Endothelial cell of umbilical vein (primary cell): Measurements from ENCODE around the gene CASK. TPM values are rescaled to one million over a fixed set of nuclear protein-coding genes. Genes with fewer than 3 reads are reported as not detected.

Experiments
- BruUV-seq: library from RNA; stranded (reverse); fragments of 400-500 nt; replicated peaks from 2 replicates; lab custom pipeline; 2021; lab: Mats Ljungman, UMichigan
- CTCF ChIA-PET: fragments of 300-600, 350-600 bp; sonication (Branson Sonifier 250); formaldehyde crosslinking; loops from one replicate; lab custom pipeline; 2021; ENCODE audit warnings: antibody characterized with exemption, inconsistent platforms; lab: Charles Lee
- POLR2A ChIA-PET: fragments of 300-600, 350-600 bp; sonication (Branson Sonifier 250); formaldehyde crosslinking; loops from one replicate; lab custom pipeline; 2021; ENCODE audit warnings: antibody characterized with exemption, inconsistent platforms; lab: Charles Lee
- DNase-seq: peaks from one replicate; pipeline ENCODE4 v3.0.0-alpha.2; 2011; ENCODE audit warnings: low read depth, low spot score
- FAIRE-seq: peaks from 2 replicates; lab custom pipeline; 2011; peaks lifted over from hg19 to GRCh38; lab: Jason Lieb, UNC
- H2AFZ ChIP-seq: 2 replicates; pipeline ENCODE4 v1.6.0; 2012; ENCODE audit warnings: low read depth, low read length, control low read depth, inconsistent platforms
- H3K27ac ChIP-seq: 2 replicates; pipeline ENCODE4 v1.5.1; 2011; ENCODE audit warnings: low read depth, mild to moderate bottlenecking, control low read depth, low read length, moderate library complexity; ENCODE audit not compliant: insufficient read depth
- H3K27me3 ChIP-seq, 2 experiments: 2 replicates each; pipeline versions ENCODE4 v1.6.0 to v1.6.1; 2011; ENCODE audit warnings: low read length in 2 of 2, mixed read lengths in 1 of 2; ENCODE audit not compliant: control insufficient read depth in 2 of 2, insufficient read depth in 2 of 2
- H3K36me3 ChIP-seq, 2 experiments: 2 replicates in 1 of 2; 3 replicates in 1 of 2; pipeline ENCODE4 v1.5.1; 2011; ENCODE audit warnings: low read length in 2 of 2, mild to moderate bottlenecking in 1 of 2, moderate library complexity in 1 of 2; ENCODE audit not compliant: control insufficient read depth in 2 of 2, insufficient read depth in 2 of 2; ENCODE audit errors: extremely low read depth in 1 of 2
- H3K4me1 ChIP-seq: 3 replicates; pipeline ENCODE4 v1.5.1; 2011; ENCODE audit warnings: mild to moderate bottlenecking, low read length; ENCODE audit not compliant: control insufficient read depth, insufficient read depth; ENCODE audit errors: extremely low read depth
- H3K4me2 ChIP-seq: 2 replicates; pipeline ENCODE4 v1.6.1; 2011; ENCODE audit warnings: low read length, control low read depth, mixed read lengths; ENCODE audit not compliant: insufficient read depth
- H3K4me3 ChIP-seq, 3 experiments: fragments of 200-600 bp in 1 of 3; sonication (generic), shearing (Covaris generic) in 1 of 3; replicated peaks in 1 of 3; 2 replicates each; pipeline ENCODE4 v1.5.1; 2011 to 2016; ENCODE audit warnings: control low read depth in 3 of 3, low read length in 3 of 3, mild to moderate bottlenecking in 2 of 3, inconsistent platforms in 1 of 3, low read depth in 1 of 3, moderate library complexity in 1 of 3; ENCODE audit not compliant: insufficient read depth in 1 of 3
- H3K79me2 ChIP-seq: 2 replicates; pipeline ENCODE4 v1.6.0; 2012; ENCODE audit warnings: low read length, inconsistent platforms; ENCODE audit not compliant: control insufficient read depth, insufficient read depth
- H3K9ac ChIP-seq: replicated peaks from 2 replicates; pipeline ENCODE3; 2011; ENCODE audit warnings: low read length, control low read depth; ENCODE audit not compliant: insufficient read depth; ENCODE audit errors: extremely low read depth
- H3K9me1 ChIP-seq: replicated peaks from 3 replicates; pipeline ENCODE4 v1.6.0; 2011; ENCODE audit warnings: mild to moderate bottlenecking, low read length; ENCODE audit not compliant: control insufficient read depth, insufficient read depth; ENCODE audit errors: extremely low read depth
- H3K9me3 ChIP-seq: replicated peaks from 2 replicates; pipeline ENCODE4 v1.5.1; 2012; ENCODE audit warnings: low read length, inconsistent platforms; ENCODE audit not compliant: control insufficient read depth, insufficient read depth
- H4K20me1 ChIP-seq: replicated peaks from 2 replicates; pipeline ENCODE3; 2011; ENCODE audit warnings: mild to moderate bottlenecking, low read length; ENCODE audit not compliant: control insufficient read depth, insufficient read depth; ENCODE audit errors: extremely low read depth
- CTCF ChIP-seq, 2 donors: IDR thresholded peaks; 1 replicate in 1 of 2; 2 replicates in 1 of 2; pipeline ENCODE4 v1.5.1; 2011; ENCODE audit warnings: low read length in 2 of 2, mild to moderate bottlenecking in 2 of 2, moderate library complexity in 2 of 2, control low read depth in 1 of 2, inconsistent platforms in 1 of 2, low read depth in 1 of 2; ENCODE audit not compliant: insufficient read depth in 1 of 2; ENCODE audit errors: extremely low read depth in 1 of 2
- EZH2 ChIP-seq: IDR thresholded peaks from 2 replicates; pipeline ENCODE4 v1.6.1; 2012; ENCODE audit warnings: borderline replicate concordance, low read depth, mild to moderate bottlenecking, moderate library complexity, low read length, inconsistent platforms; ENCODE audit not compliant: severe bottlenecking
- FOS ChIP-seq: IDR thresholded peaks from 2 replicates; pipeline ENCODE4 v1.6.1; 2011; ENCODE audit warnings: mild to moderate bottlenecking, low read length, moderate library complexity, borderline replicate concordance; ENCODE audit not compliant: insufficient read depth
- GATA2 ChIP-seq: IDR thresholded peaks from 2 replicates; pipeline ENCODE4 v1.7.0; 2011; ENCODE audit warnings: low read depth, mild to moderate bottlenecking, moderate library complexity, mixed read lengths, low read length; ENCODE audit not compliant: insufficient read length, insufficient read depth
- JUN ChIP-seq: IDR thresholded peaks from 2 replicates; pipeline ENCODE4 v1.6.1; 2011; ENCODE audit warnings: borderline replicate concordance, low read depth; ENCODE audit not compliant: insufficient read length, insufficient read depth
- MYC ChIP-seq: IDR thresholded peaks from one replicate; pipeline ENCODE4 v1.6.1; 2011; ENCODE audit warnings: mild to moderate bottlenecking, low read depth, low read length
- POLR2A ChIP-seq: IDR thresholded peaks from 2 replicates; pipeline ENCODE4 v1.6.1; 2012; ENCODE audit warnings: low read depth, mild to moderate bottlenecking, control low read depth, low read length
- POLR2AphosphoS5 ChIP-seq: IDR thresholded peaks from 2 replicates; pipeline ENCODE4 v1.6.1; 2012; ENCODE audit warnings: low read depth, mild to moderate bottlenecking, control low read depth, low read length, moderate library complexity; ENCODE audit not compliant: insufficient read depth
- dilution Hi-C: fragments of 300-500 bp; cut with MboI; formaldehyde crosslinking; loops from one replicate; pipeline ENCODE4 v1.15.0; 2019; ENCODE audit warnings: low sequenced_read_pairs; ENCODE audit not compliant: extremely low pct_ligation_motif_present
- intact Hi-C: fragments of 100-400 bp; cut with micrococcal nuclease; formaldehyde crosslinking; loops from one replicate; pipeline ENCODE4 v1.10.0; 2022
- polyA plus RNA-seq, 4 experiments: library from polyadenylated mRNA; depleted of rRNA in 3 of 4; stranded (reverse) in 3 of 4; unstranded in 1 of 4; fragments of >200 nt; gene quantifications; 2 replicates each; pipeline versions ENCODE4 v1.2.1 to v1.2.3, GENCODE V29; 2011 to 2012; ENCODE audit warnings: missing spikeins in 1 of 4
- total RNA-seq: library from RNA; stranded (reverse); gene quantifications from 2 replicates; pipeline ENCODE4 v1.2.3, GENCODE V29; 2021
- TF ChIP-seq, protein P1 (sequence below): IDR thresholded peaks from 2 replicates; pipeline ENCODE4 v1.6.1; 2011; ENCODE audit not compliant: insufficient read depth, insufficient read length

The CASK gene
- total and polyA plus RNA-seq, 2 donors (not counting 3 experiments of a cell fraction or from before 2014, with no cell fraction given) = 6.4 to 30.4 TPM

GRCh38 chrX:41903544-41903943 lies 19.8 kb downstream of the CASK start:
- Histone ChIP-seq H3K36me3 (no peaks in the 10 kb centered on the region), H4K20me1 (no peaks in the 10 kb centered on the region), H3K4me1 (no peaks in the 10 kb centered on the region), H3K4me3 (no peak overlapping the region), H3K27ac (no peak overlapping the region), H3K4me2 (no peak overlapping the region), H3K9me1 (no peaks in the 10 kb centered on the region), H3K79me2 (no peaks in the 10 kb centered on the region), H3K27me3 (no peaks in the 10 kb centered on the region), H3K9me3 (no peaks in the 10 kb centered on the region), H2AFZ (no peak overlapping the region), H3K9ac (no peak overlapping the region)
- no peak for DNase-seq
- dilution Hi-C loops = no loop called here
- ChIA-PET CTCF (no interaction called here), POLR2A (no interaction called here)
- BruUV-seq = no TSS peak
- TF ChIP-seq EZH2 = no peak
- no peak for TF ChIP-seq POLR2A
- no peak for TF ChIP-seq FOS
- no peak for TF ChIP-seq GATA2
- no peak for TF ChIP-seq MYC
- TF ChIP-seq CTCF (IDR thresholded peaks at IDR 0.05; ENCODE audit: extremely low read depth in 1 of 2, insufficient read depth in 1 of 2, low read depth in 1 of 2, low read length in 2 of 2) = no peak
- no peak for TF ChIP-seq POLR2AphosphoS5
- no peak for TF ChIP-seq JUN
- TF ChIP-seq, protein P1, sequence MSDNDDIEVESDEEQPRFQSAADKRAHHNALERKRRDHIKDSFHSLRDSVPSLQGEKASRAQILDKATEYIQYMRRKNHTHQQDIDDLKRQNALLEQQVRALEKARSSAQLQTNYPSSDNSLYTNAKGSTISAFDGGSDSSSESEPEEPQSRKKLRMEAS = no peak
- intact Hi-C loops = no loop called here
- no peak for FAIRE-seq
